OCI-LY7 (cell line): Measurements from ENCODE around the gene TANC1.

Experiments
- CTCF ChIP-seq: fragments of 200-600 bp; sonication (generic); conservative IDR thresholded peaks from 2 replicates; pipeline ENCODE4 v1.5.1; 2014; ENCODE audit warnings: mild to moderate bottlenecking, antibody characterized with exemption, low read length, moderate library complexity, mixed read lengths
- EZH2phosphoT487 ChIP-seq: fragments of 200-600 bp; sonication (generic); IDR thresholded peaks from 2 replicates; pipeline ENCODE4 v1.6.1; 2018; ENCODE audit warnings: low read depth, borderline replicate concordance, mild to moderate bottlenecking, mixed run types, antibody characterized with exemption, low read length, moderate library complexity, mixed read lengths

- TF ChIP-seq EZH2phosphoT487 (no peak), CTCF (no peak)
These were observed 798 bp downstream of the TANC1 start for GRCh38 chr2:158969162-158969714.
